Neural cell (in vitro differentiated cells): ENCODE measurements around the gene FHIT. TPM values are rescaled to one million over a fixed set of nuclear protein-coding genes. Genes with fewer than 3 reads are reported as not detected.

ENCODE experiments used
- H2AFZ ChIP-seq: fragments of 200-600, 300-800 bp; sonication (generic), shearing (Covaris generic); 2 replicates; pipeline ENCODE4 v1.6.0; 2014; ENCODE audit warnings: low read depth, mild to moderate bottlenecking, antibody characterized with exemption, low read length, moderate library complexity
- H3F3A ChIP-seq: fragments of 200-600 bp; shearing (Covaris generic); 2 replicates; pipeline ENCODE4 v1.6.1; 2016; ENCODE audit warnings: mild to moderate bottlenecking, moderate library complexity, mixed read lengths, antibody characterized with exemption, low read length; ENCODE audit not compliant: insufficient read depth, poor library complexity, severe bottlenecking
- H3K27ac ChIP-seq: fragments of 200-600, 300-800 bp; sonication (generic), shearing (Covaris generic); 2 replicates; pipeline ENCODE4 v1.5.1; 2014; ENCODE audit warnings: mild to moderate bottlenecking, low read length, moderate library complexity
- H3K27me3 ChIP-seq: fragments of 300-800, 200-600 bp; sonication (generic), shearing (Covaris generic); 2 replicates; pipeline ENCODE4 v1.6.0; 2014; ENCODE audit warnings: mild to moderate bottlenecking, low read depth, low read length, moderate library complexity; ENCODE audit not compliant: insufficient read depth
- H3K36me3 ChIP-seq: fragments of 300-800, 200-600 bp; sonication (generic), shearing (Covaris generic); 2 replicates; pipeline ENCODE4 v1.5.1; 2014; ENCODE audit warnings: mild to moderate bottlenecking, antibody characterized with exemption, low read length, moderate library complexity; ENCODE audit not compliant: insufficient read depth
- H3K4me2 ChIP-seq: fragments of 300-800, 200-600 bp; sonication (generic), shearing (Covaris generic); 2 replicates; pipeline ENCODE4 v1.6.0; 2014; ENCODE audit warnings: mild to moderate bottlenecking, low read length
- H3K4me3 ChIP-seq: fragments of 300-800, 200-600 bp; sonication (generic), shearing (Covaris generic); 2 replicates; pipeline ENCODE4 v1.5.1; 2014; ENCODE audit warnings: mild to moderate bottlenecking, low read length, moderate library complexity
- H3K79me2 ChIP-seq: fragments of 200-600 bp; shearing (Covaris generic); replicated peaks from 2 replicates; pipeline ENCODE4 v1.6.0; 2014; ENCODE audit warnings: mild to moderate bottlenecking, low read length, moderate library complexity; ENCODE audit not compliant: insufficient read depth
- H3K9ac ChIP-seq: fragments of 300-800, 200-600 bp; sonication (generic), shearing (Covaris generic); 2 replicates; pipeline ENCODE4 v1.6.1; 2016; ENCODE audit warnings: mild to moderate bottlenecking, low read length, mixed read lengths
- H3K9me2 ChIP-seq: fragments of 200-600 bp; shearing (Covaris generic); 2 replicates; pipeline ENCODE4 v1.6.1; 2016; ENCODE audit warnings: mild to moderate bottlenecking, low read length, mixed read lengths; ENCODE audit not compliant: insufficient read depth
- H3K9me3 ChIP-seq: fragments of 200-600, 300-800 bp; sonication (generic), shearing (Covaris generic); 2 replicates; pipeline ENCODE4 v1.6.1; 2016; ENCODE audit warnings: mild to moderate bottlenecking, mixed run types, low read length, moderate library complexity, mixed read lengths
- H4K20me1 ChIP-seq: fragments of 200-600 bp; shearing (Covaris generic); 2 replicates; pipeline ENCODE4 v1.6.1; 2016; ENCODE audit warnings: mild to moderate bottlenecking, mixed run types; ENCODE audit not compliant: insufficient read depth
- EP300 ChIP-seq: fragments of 450-650 bp; conservative IDR thresholded peaks from 2 replicates; pipeline ENCODE4 v1.6.1; 2014; ENCODE audit warnings: antibody characterized with exemption, mild to moderate bottlenecking, moderate library complexity; ENCODE audit not compliant: poor library complexity, severe bottlenecking
- POLR2AphosphoS5 ChIP-seq: IDR thresholded peaks from 2 replicates; pipeline ENCODE4 v1.6.1; 2012
- RAD21 ChIP-seq: fragments of 450-650 bp; conservative IDR thresholded peaks from 2 replicates; pipeline ENCODE4 v1.6.1; 2014; ENCODE audit warnings: antibody characterized with exemption, mild to moderate bottlenecking, moderate library complexity
- SMC3 ChIP-seq: fragments of 450-650 bp; conservative IDR thresholded peaks from 2 replicates; pipeline ENCODE4 v1.6.1; 2014; ENCODE audit warnings: antibody characterized with exemption, mild to moderate bottlenecking, moderate library complexity; ENCODE audit not compliant: poor library complexity
- TAF1 ChIP-seq: IDR thresholded peaks from 2 replicates; pipeline ENCODE4 v1.6.1; 2012; ENCODE audit warnings: low read depth
- polyA plus RNA-seq: library from polyadenylated mRNA; depleted of rRNA; stranded (reverse); fragments of >200 nt; gene quantifications from 2 replicates; pipeline ENCODE4 v1.2.3, GENCODE V29; 2014
- TF ChIP-seq, protein P1 (sequence below): fragments of 450-650 bp; IDR thresholded peaks from 2 replicates; pipeline ENCODE4 v1.5.1; 2014; ENCODE audit warnings: antibody characterized with exemption, mild to moderate bottlenecking, moderate library complexity; ENCODE audit not compliant: poor library complexity, severe bottlenecking
- TF ChIP-seq, protein P2 (sequence below): IDR thresholded peaks from 2 replicates; pipeline ENCODE4 v1.6.1; 2012; ENCODE audit warnings: borderline replicate concordance

FHIT gene
- polyA plus RNA-seq, 1 donor from 2014 or later = not detected

DNA sequence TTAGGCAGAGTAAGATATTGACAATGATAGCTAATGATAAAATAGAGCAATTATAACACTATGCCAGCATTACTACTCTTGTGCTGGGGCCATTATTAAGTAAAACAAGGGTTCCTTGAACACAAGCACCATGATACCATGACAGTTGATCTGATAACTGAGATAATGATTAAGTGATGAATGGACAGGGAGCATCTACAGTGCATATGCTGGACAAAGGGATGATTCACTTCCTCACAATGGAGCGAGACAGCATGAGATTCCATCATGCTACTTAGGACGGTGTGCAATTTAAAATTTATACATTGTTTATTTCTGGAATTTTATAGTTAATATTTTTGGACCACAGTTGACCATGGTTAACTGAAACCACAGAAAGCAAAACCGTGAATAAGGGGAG, 156.6 kb downstream of the FHIT start:
- H3K36me3 ChIP-seq = no peaks in the 10 kb centered on the region
- H3F3A ChIP-seq = no peaks in the 10 kb centered on the region
- no peak overlapping the region for H2AFZ ChIP-seq
- H3K9me2 ChIP-seq = no peaks in the 10 kb centered on the region
- H3K4me2 ChIP-seq = no peak overlapping the region
- H3K4me3 ChIP-seq = no peak overlapping the region
- H3K9ac ChIP-seq = no peak overlapping the region
- H3K27ac ChIP-seq = no peak overlapping the region
- H4K20me1 ChIP-seq = no peaks in the 10 kb centered on the region
- no peaks in the 10 kb centered on the region for H3K79me2 ChIP-seq
- H3K27me3 ChIP-seq = no peaks in the 10 kb centered on the region
- TF ChIP-seq RAD21 = no peak
- TF ChIP-seq TAF1 = no peak
- TF ChIP-seq EP300 = no peak
- H3K9me3 ChIP-seq = no peaks in the 10 kb centered on the region

DNA sequence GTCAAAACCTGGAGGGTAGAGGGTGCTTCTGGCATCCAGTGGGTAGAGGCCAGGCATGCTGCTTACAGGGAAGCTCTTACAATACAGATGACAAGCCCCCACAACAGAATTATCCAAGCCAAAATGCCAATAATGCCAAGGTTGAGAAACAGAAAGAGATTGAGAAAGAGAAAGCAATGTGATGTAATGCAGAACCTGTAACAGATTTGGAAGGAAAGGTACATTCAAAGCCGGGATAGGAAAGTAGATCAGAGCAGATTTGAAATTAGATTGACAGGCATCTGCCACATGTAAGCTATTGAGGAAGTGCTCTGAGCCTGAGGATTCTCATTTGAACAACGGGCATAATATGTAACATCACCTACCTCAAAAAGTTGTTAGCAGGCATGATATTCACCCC, 157.9 kb downstream of the FHIT start:
- no peak for TF ChIP-seq RAD21
- TF ChIP-seq, protein P1, sequence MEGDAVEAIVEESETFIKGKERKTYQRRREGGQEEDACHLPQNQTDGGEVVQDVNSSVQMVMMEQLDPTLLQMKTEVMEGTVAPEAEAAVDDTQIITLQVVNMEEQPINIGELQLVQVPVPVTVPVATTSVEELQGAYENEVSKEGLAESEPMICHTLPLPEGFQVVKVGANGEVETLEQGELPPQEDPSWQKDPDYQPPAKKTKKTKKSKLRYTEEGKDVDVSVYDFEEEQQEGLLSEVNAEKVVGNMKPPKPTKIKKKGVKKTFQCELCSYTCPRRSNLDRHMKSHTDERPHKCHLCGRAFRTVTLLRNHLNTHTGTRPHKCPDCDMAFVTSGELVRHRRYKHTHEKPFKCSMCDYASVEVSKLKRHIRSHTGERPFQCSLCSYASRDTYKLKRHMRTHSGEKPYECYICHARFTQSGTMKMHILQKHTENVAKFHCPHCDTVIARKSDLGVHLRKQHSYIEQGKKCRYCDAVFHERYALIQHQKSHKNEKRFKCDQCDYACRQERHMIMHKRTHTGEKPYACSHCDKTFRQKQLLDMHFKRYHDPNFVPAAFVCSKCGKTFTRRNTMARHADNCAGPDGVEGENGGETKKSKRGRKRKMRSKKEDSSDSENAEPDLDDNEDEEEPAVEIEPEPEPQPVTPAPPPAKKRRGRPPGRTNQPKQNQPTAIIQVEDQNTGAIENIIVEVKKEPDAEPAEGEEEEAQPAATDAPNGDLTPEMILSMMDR = no peak
- TF ChIP-seq SMC3 = no peak
- no peak for TF ChIP-seq EP300
- TF ChIP-seq, protein P2, sequence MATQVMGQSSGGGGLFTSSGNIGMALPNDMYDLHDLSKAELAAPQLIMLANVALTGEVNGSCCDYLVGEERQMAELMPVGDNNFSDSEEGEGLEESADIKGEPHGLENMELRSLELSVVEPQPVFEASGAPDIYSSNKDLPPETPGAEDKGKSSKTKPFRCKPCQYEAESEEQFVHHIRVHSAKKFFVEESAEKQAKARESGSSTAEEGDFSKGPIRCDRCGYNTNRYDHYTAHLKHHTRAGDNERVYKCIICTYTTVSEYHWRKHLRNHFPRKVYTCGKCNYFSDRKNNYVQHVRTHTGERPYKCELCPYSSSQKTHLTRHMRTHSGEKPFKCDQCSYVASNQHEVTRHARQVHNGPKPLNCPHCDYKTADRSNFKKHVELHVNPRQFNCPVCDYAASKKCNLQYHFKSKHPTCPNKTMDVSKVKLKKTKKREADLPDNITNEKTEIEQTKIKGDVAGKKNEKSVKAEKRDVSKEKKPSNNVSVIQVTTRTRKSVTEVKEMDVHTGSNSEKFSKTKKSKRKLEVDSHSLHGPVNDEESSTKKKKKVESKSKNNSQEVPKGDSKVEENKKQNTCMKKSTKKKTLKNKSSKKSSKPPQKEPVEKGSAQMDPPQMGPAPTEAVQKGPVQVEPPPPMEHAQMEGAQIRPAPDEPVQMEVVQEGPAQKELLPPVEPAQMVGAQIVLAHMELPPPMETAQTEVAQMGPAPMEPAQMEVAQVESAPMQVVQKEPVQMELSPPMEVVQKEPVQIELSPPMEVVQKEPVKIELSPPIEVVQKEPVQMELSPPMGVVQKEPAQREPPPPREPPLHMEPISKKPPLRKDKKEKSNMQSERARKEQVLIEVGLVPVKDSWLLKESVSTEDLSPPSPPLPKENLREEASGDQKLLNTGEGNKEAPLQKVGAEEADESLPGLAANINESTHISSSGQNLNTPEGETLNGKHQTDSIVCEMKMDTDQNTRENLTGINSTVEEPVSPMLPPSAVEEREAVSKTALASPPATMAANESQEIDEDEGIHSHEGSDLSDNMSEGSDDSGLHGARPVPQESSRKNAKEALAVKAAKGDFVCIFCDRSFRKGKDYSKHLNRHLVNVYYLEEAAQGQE = no peak

DNA sequence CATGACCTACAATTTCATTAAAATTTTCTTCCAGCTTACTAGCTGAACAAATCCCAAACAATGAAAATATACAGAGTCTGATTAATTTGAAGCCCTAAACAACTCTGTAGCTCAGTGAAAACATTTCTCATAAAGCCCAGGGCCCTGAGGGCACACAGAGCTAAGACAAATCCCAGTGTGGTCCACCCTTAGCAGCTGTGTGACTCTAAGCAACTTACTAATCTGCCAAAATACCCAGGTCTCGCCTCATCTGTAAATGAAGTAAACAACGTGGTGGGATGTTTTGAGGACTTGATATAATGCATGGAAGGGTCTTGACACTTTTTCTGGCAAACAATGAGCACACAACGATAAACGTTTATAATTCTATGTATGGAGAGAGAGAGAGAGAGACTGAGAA, 158.4 kb downstream of the FHIT start:
- H2AFZ ChIP-seq = no peak overlapping the region
- no peaks in the 10 kb centered on the region for H3K9me2 ChIP-seq
- H4K20me1 ChIP-seq = no peaks in the 10 kb centered on the region
- no peak overlapping the region for H3K27ac ChIP-seq
- H3K9me3 ChIP-seq = no peaks in the 10 kb centered on the region
- no peak overlapping the region for H3K9ac ChIP-seq
- H3K79me2 ChIP-seq = no peaks in the 10 kb centered on the region
- TF ChIP-seq POLR2AphosphoS5 (no peak), TAF1 (no peak), RAD21 (no peak)
- H3F3A ChIP-seq = no peaks in the 10 kb centered on the region
- H3K36me3 ChIP-seq = no peaks in the 10 kb centered on the region
- H3K4me3 ChIP-seq = no peak overlapping the region
- no peaks in the 10 kb centered on the region for H3K27me3 ChIP-seq
- no peak overlapping the region for H3K4me2 ChIP-seq

More for the DNA sequence above, 157.9 kb downstream of the FHIT start:
- Histone ChIP-seq H3K9me2 (no peaks in the 10 kb centered on the region), H3K4me3 (no peak overlapping the region), H3K79me2 (no peaks in the 10 kb centered on the region), H3K4me2 (no peak overlapping the region), H3K27ac (no peak overlapping the region), H3K9ac (no peak overlapping the region), H3K36me3 (no peaks in the 10 kb centered on the region), H3F3A (no peaks in the 10 kb centered on the region), H3K27me3 (no peaks in the 10 kb centered on the region), H3K9me3 (no peaks in the 10 kb centered on the region), H2AFZ (no peak overlapping the region), H4K20me1 (no peaks in the 10 kb centered on the region)
